H1 (cell line): ENCODE results near the gene UBTD1. TPM values are rescaled to one million over a fixed set of nuclear protein-coding genes. Genes with fewer than 3 reads are reported as not detected.

Experiments used
- CTCF ChIA-PET: fragments of 300-600 bp; sonication (Branson Sonifier 250); formaldehyde crosslinking; loops from one replicate; lab custom pipeline; 2021; ENCODE audit not compliant: partially characterized antibody; lab: Charles Lee
- POLR2A ChIA-PET: fragments of 300-600 bp; sonication (Branson Sonifier 250); formaldehyde crosslinking; loops from one replicate; lab custom pipeline; 2021; ENCODE audit warnings: inconsistent platforms; ENCODE audit not compliant: partially characterized antibody; lab: Charles Lee
- DNase-seq, 2 experiments: peaks; one replicate each; pipeline versions ENCODE4 v3.0.0 to v3.0.0-alpha.2; 2010 to 2022; ENCODE audit warnings: low spot score in 2 of 2, low read depth in 1 of 2, mixed read lengths in 1 of 2
- FAIRE-seq: peaks from 2 replicates; lab custom pipeline; 2011; peaks lifted over from hg19 to GRCh38; lab: Jason Lieb, UNC
- H2AFZ ChIP-seq: 2 replicates; pipeline ENCODE4 v1.8.1; 2012; ENCODE audit warnings: low read length, inconsistent platforms
- H2AK5ac ChIP-seq: 2 replicates; pipeline ENCODE4 v1.6.1; 2013; ENCODE audit warnings: low read depth, low read length
- H2BK120ac ChIP-seq: replicated peaks from 2 replicates; pipeline ENCODE3; 2013; ENCODE audit warnings: low read depth, low read length, inconsistent platforms
- H2BK12ac ChIP-seq: 2 replicates; pipeline ENCODE4 v1.6.1; 2013; ENCODE audit warnings: low read depth, low read length
- H2BK15ac ChIP-seq: 2 replicates; pipeline ENCODE4 v1.6.1; 2013; ENCODE audit warnings: low read length
- H2BK20ac ChIP-seq: 2 replicates; pipeline ENCODE4 v1.6.1; 2013; ENCODE audit warnings: low read length
- H2BK5ac ChIP-seq: 2 replicates; pipeline ENCODE4 v1.6.1; 2013; ENCODE audit warnings: low read depth, low read length
- H3K14ac ChIP-seq: 2 replicates; pipeline ENCODE4 v1.6.1; 2013; ENCODE audit warnings: inconsistent platforms; ENCODE audit not compliant: insufficient read length
- H3K18ac ChIP-seq: 2 replicates; pipeline ENCODE4 v1.6.1; 2013; ENCODE audit warnings: low read length; ENCODE audit errors: extremely low read depth
- H3K23ac ChIP-seq: 2 replicates; pipeline ENCODE4 v1.6.1; 2013; ENCODE audit warnings: inconsistent platforms; ENCODE audit not compliant: insufficient read length
- H3K23me2 ChIP-seq: 2 replicates; pipeline ENCODE4 v1.6.1; 2013; ENCODE audit warnings: low read depth, low read length
- H3K27ac ChIP-seq: 2 replicates; pipeline ENCODE4 v1.6.1; 2011; ENCODE audit warnings: low read depth, low read length, inconsistent platforms
- H3K27me3 ChIP-seq, 4 experiments: replicated peaks in 1 of 4; 1 replicate in 1 of 4; 2 replicates in 3 of 4; pipeline versions ENCODE4 v1.6.1 to v1.8.1; 2011 to 2013; ENCODE audit warnings: low read length in 3 of 4, mild to moderate bottlenecking in 3 of 4, inconsistent platforms in 2 of 4, mixed read lengths in 2 of 4, moderate library complexity in 1 of 4; ENCODE audit not compliant: control insufficient read depth in 3 of 4, insufficient read depth in 3 of 4; ENCODE audit errors: extremely low read depth in 1 of 4
- H3K36me3 ChIP-seq, 4 experiments: 2 replicates each; pipeline versions ENCODE4 v1.6.1 to v1.8.1; 2011 to 2013; ENCODE audit warnings: mild to moderate bottlenecking in 4 of 4, low read length in 3 of 4, moderate library complexity in 2 of 4, control low read depth in 1 of 4, inconsistent platforms in 1 of 4; ENCODE audit not compliant: insufficient read depth in 4 of 4, control insufficient read depth in 2 of 4
- H3K4ac ChIP-seq: replicated peaks from 2 replicates; pipeline ENCODE3; 2013; ENCODE audit warnings: low read length, low read depth, mixed read lengths, inconsistent platforms; ENCODE audit not compliant: insufficient read length
- H3K4me1 ChIP-seq, 4 experiments: replicated peaks in 1 of 4; 1 replicate in 1 of 4; 2 replicates in 3 of 4; pipeline versions ENCODE4 v1.6.1 to v1.8.1; 2011 to 2013; ENCODE audit warnings: low read length in 3 of 4, inconsistent platforms in 2 of 4, mixed read lengths in 1 of 4; ENCODE audit not compliant: insufficient read depth in 4 of 4, control insufficient read depth in 3 of 4
- H3K4me2 ChIP-seq, 2 experiments: 2 replicates each; pipeline versions ENCODE4 v1.6.1 to v1.8.1; 2011 to 2013; ENCODE audit warnings: low read depth in 2 of 2, low read length in 2 of 2, control low read depth in 1 of 2, inconsistent platforms in 1 of 2, mild to moderate bottlenecking in 1 of 2; ENCODE audit not compliant: insufficient read depth in 1 of 2
- H3K4me3 ChIP-seq, 4 experiments: fragments of 200-600, 300-600 bp in 1 of 4; sonication (generic), shearing (Covaris generic), sonication (Bioruptor Twin) in 1 of 4; 2 replicates each; pipeline versions ENCODE4 v1.5.1 to v1.8.1; 2011 to 2016; ENCODE audit warnings: low read length in 4 of 4, low read depth in 3 of 4, control low read depth in 2 of 4, inconsistent platforms in 2 of 4, mild to moderate bottlenecking in 2 of 4, mixed read lengths in 1 of 4, moderate library complexity in 1 of 4; ENCODE audit not compliant: insufficient read depth in 2 of 4; ENCODE audit errors: extremely low read depth in 1 of 4
- H3K56ac ChIP-seq: replicated peaks from 2 replicates; pipeline ENCODE3; 2013; ENCODE audit warnings: low read depth, mild to moderate bottlenecking, mixed read lengths, low read length, inconsistent platforms; ENCODE audit not compliant: insufficient read length
- H3K79me1 ChIP-seq: 2 replicates; pipeline ENCODE4 v1.6.1; 2013; ENCODE audit warnings: low read depth, low read length, control low read depth
- H3K79me2 ChIP-seq, 2 experiments: 2 replicates each; pipeline versions ENCODE4 v1.6.1 to v1.8.1; 2012 to 2013; ENCODE audit warnings: low read length in 2 of 2, mild to moderate bottlenecking in 2 of 2, inconsistent platforms in 1 of 2; ENCODE audit not compliant: insufficient read depth in 2 of 2, control insufficient read depth in 1 of 2
- H3K9ac ChIP-seq, 4 experiments: replicated peaks in 1 of 4; 1 replicate in 1 of 4; 2 replicates in 3 of 4; pipeline versions ENCODE4 v1.6.1 to v1.8.1; 2011 to 2013; ENCODE audit warnings: low read depth in 3 of 4, low read length in 3 of 4, control low read depth in 2 of 4, mild to moderate bottlenecking in 2 of 4, moderate library complexity in 2 of 4, inconsistent platforms in 1 of 4; ENCODE audit errors: extremely low read depth in 1 of 4
- H3K9me3 ChIP-seq, 2 experiments: 2 replicates each; pipeline versions ENCODE4 v1.6.1 to v1.8.1; 2012 to 2013; ENCODE audit warnings: mild to moderate bottlenecking in 2 of 2, moderate library complexity in 2 of 2, control low read depth in 1 of 2, inconsistent platforms in 1 of 2, low read depth in 1 of 2, low read length in 1 of 2, mixed read lengths in 1 of 2; ENCODE audit not compliant: insufficient read depth in 2 of 2
- H4K20me1 ChIP-seq, 2 experiments: replicated peaks in 1 of 2; 2 replicates each; pipeline versions ENCODE3 to v1.8.1; 2011 to 2013; ENCODE audit warnings: inconsistent platforms in 2 of 2, low read length in 2 of 2, mild to moderate bottlenecking in 1 of 2; ENCODE audit not compliant: insufficient read depth in 2 of 2, control insufficient read depth in 1 of 2
- H4K5ac ChIP-seq: 2 replicates; pipeline ENCODE4 v1.6.1; 2013; ENCODE audit warnings: low read length, low read depth, mixed read lengths, inconsistent platforms; ENCODE audit not compliant: insufficient read length
- H4K8ac ChIP-seq: 2 replicates; pipeline ENCODE4 v1.8.0; 2013; ENCODE audit warnings: mild to moderate bottlenecking, moderate library complexity, low read length, inconsistent platforms; ENCODE audit not compliant: insufficient read depth; ENCODE audit errors: extremely low read depth
- H4K91ac ChIP-seq: replicated peaks from 2 replicates; pipeline ENCODE3; 2013; ENCODE audit warnings: low read length, mixed read lengths, inconsistent platforms; ENCODE audit not compliant: insufficient read length
- EGR1 ChIP-seq: IDR thresholded peaks from 2 replicates; pipeline ENCODE4 v1.6.1; 2011; ENCODE audit warnings: low read depth, low read length, borderline replicate concordance
- NRF1 ChIP-seq: IDR thresholded peaks from 2 replicates; pipeline ENCODE4 v1.6.1; 2011; ENCODE audit warnings: mild to moderate bottlenecking, low read depth, low read length, improper control_type of control experiment
- SP1 ChIP-seq: IDR thresholded peaks from 2 replicates; pipeline ENCODE4 v1.6.1; 2011; ENCODE audit warnings: low read depth, low read length
- WGBS, 2 experiments: shearing (Covaris generic) in 1 of 2; methylation state at CpG; one replicate each; pipeline versions ENCODE4 v1.1.6 to v1.1.7; 2013 to 2015; ENCODE audit warnings: low lambda C conversion rate in 2 of 2, mixed read lengths in 2 of 2, inconsistent platforms in 1 of 2, low coverage in 1 of 2, missing lambda C conversion rate in 1 of 2; ENCODE audit not compliant: insufficient replicate concordance in 2 of 2, insufficient coverage in 1 of 2, insufficient read length in 1 of 2; ENCODE audit errors: extremely low coverage in 1 of 2, missing lambda C conversion rate in 1 of 2; 5-methylcytosine and 5-hydroxymethylcytosine counted together
- polyA plus RNA-seq, 7 experiments: library from polyadenylated mRNA; depleted of rRNA in 3 of 7; stranded (reverse) in 5 of 7; unstranded in 2 of 7; fragments of >200 nt in 5 of 7; fragments of 200-250 nt in 2 of 7; gene quantifications; 1 replicate in 5 of 7; 2 replicates in 1 of 7; 4 replicates in 1 of 7; pipeline versions ENCODE4 v1.2.1 to v1.2.3, GENCODE V29; 2011 to 2013; ENCODE audit warnings: missing spikeins in 2 of 7, mixed read lengths in 2 of 7
- total RNA-seq: library from RNA; stranded (reverse); fragmentation: NEBNext Ultra II Directional; extraction: Animal tissue kit (Norgen Biotek cat#: 25700); gene quantifications from 2 replicates; pipeline ENCODE4 v1.2.1, GENCODE V29; 2021

The UBTD1 gene
- total and polyA plus RNA-seq, 2 of the 8 experiments (the other 6 are each of a cell fraction or from before 2014, with no cell fraction given): 22.3 to 36.2 TPM

DNA sequence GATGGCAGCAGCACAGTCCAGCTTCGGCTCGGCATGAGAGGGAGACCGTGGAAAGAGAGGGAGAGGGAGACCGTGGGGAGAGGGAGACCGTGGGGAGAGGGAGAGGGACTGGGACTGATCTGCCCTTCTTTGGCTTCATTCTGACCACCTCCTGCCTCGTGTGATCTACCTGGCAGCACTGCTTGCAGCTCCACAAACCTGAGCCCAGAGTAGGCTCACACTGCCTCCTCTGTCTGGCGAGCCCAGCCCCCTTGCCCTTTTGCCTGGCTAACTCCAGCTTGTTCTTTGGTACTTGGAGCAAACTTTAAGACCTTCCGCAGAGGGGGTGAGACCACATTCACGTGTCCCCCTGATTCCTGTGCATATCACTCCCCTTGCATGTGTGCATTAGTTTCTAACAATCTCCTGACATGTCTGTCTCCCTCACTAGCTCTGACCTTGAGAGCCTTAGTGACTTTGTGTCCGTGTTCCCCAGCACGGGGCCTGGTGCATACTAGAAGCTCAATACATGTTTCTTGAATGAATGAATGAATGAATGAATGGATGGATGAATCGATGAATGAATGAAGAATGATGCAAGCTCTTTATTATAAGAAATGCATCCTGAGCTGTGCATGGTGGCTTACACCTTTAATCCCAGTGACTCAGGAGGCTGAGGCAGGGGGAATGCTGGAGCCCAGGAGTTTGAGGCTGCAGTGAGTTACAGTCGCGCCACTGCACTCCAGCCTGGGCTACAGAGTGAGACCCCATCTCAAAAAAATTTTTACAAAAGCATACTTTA, 31.2 kb downstream of the UBTD1 start:
- H3K9ac ChIP-seq: no peak overlapping the region
- no peaks in the 10 kb centered on the region for H3K27me3 ChIP-seq
- FAIRE-seq (no peak), DNase-seq (no peak)
- H4K20me1 ChIP-seq: peaks cover 2 to 3% of the 10 kb centered on the region in 2 experiments
- H2AK5ac ChIP-seq: no peak overlapping the region; the same call in 1 of the 2 replicates
- no peak overlapping the region for H2BK12ac ChIP-seq
- no peaks in the 10 kb centered on the region for H3K36me3 ChIP-seq
- H3K4me2 ChIP-seq: no peak overlapping the region
- H3K4me3 ChIP-seq: no peak overlapping the region
- no peaks in the 10 kb centered on the region for H3K23me2 ChIP-seq
- no peak overlapping the region for H3K4ac ChIP-seq
- H2BK15ac ChIP-seq: no peak overlapping the region
- ChIA-PET CTCF (interaction anchor here (1.0 to 14.7 kb wide), 4 partner anchors 13 to 82 kb away, joined by 4 to 388 read pairs (median 144); no protein-coding TSS in a partner anchor), POLR2A (interaction anchor here (1.3 to 1.4 kb wide), 3 partner anchors 9 to 60 kb away, joined by 3 to 4 read pairs (median 3); no protein-coding TSS in a partner anchor)
- H3K14ac ChIP-seq: no peak overlapping the region
- H3K79me1 ChIP-seq: peaks cover 1% of the 10 kb centered on the region
- H4K91ac ChIP-seq: no peak overlapping the region
- 98% methylated on average over 11 of the region's 14 CpGs; no CpG with 5 or more reads in 1 of the 2 experiments for WGBS, 2 experiments
- no peak overlapping the region for H3K27ac ChIP-seq
- no peak overlapping the region for H4K8ac ChIP-seq
- H3K4me1 ChIP-seq: peaks cover 0 to 11% (median 7%) of the 10 kb centered on the region in 4 experiments; a peak in 4 of 7 replicates
- H3K23ac ChIP-seq: no peak overlapping the region
- H2BK5ac ChIP-seq: no peak overlapping the region
- H2AFZ ChIP-seq: no peak overlapping the region
- H2BK120ac ChIP-seq: no peak overlapping the region
- no peak overlapping the region for H2BK20ac ChIP-seq
- no peaks in the 10 kb centered on the region for H3K79me2 ChIP-seq
- TF ChIP-seq SP1 (no peak), EGR1 (no peak), NRF1 (no peak)
- H3K56ac ChIP-seq: no peak overlapping the region
- H3K18ac ChIP-seq: no peak overlapping the region
- peaks cover 0 to 6% of the 10 kb centered on the region in 2 experiments; a peak in 1 of 4 replicates for H3K9me3 ChIP-seq
- no peak overlapping the region for H4K5ac ChIP-seq
